ENCODE measurements around the gene TBL1X.
A peak's percentile ranks its signal among the peaks of the same experiment; 100 is the strongest.
"Not testable (repeated sequence)": the region's sequence is repeated elsewhere in the genome, so short reads cannot be mapped to it uniquely, and the experiment has no call there.

TBL1X gene

DNA sequence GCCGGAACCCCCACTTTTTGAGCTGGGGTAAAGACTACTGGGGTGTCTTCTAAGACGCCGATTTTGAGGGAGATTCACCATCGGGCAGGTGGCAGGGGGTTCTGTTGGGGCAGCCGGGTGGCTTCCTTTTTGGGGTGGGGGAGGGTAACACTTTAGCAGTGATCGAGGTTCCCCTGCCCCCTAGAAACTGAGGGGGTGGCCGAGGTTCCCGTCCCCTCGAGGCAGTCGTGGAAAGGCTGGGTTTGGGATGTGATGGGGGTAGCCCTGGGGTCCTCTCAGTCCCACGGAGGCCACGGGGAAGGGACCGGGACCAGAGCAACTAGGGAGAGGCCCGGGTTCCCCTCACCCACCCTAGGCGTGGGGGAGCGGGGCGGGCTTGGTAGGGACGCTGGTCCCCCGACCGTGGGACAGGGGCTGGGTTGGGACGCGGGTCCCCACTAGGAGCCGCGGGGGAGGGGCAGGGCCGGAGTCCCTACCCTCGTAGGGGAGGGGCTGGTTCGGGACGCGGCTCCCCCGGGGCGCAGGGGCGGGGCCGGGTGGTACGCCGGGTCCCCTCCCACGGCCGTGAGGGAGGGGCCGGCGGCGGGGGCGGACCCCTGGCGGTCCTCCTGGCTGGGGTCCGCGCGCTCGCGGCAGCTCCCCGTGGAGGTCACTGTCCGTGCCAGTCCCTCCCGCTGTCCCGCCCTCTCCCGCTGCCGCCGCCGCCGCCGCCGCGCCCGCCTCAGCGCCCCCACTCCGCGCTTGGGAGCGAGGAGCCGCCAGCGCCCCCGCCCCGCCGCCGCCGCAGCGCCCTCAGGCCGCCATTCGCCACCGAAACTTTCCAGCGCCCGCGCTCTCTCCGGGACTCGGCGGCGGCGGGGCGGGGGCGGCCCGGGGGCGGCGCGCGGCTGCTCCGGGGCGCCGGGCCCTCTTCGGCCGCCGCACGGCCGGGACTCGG, at the start of gene TBL1X:
Gene TBL1X (plus strand): TSS at position 624 of the 937 bp plus-strand sequence. CDS start 188,529 bp downstream, outside the sequence.
- peak; percentile 50 for DNase-seq

GRCh38 chrX:9416562-9417348, 48.1 kb upstream of the TBL1X start:
- no peak for DNase-seq

DNA sequence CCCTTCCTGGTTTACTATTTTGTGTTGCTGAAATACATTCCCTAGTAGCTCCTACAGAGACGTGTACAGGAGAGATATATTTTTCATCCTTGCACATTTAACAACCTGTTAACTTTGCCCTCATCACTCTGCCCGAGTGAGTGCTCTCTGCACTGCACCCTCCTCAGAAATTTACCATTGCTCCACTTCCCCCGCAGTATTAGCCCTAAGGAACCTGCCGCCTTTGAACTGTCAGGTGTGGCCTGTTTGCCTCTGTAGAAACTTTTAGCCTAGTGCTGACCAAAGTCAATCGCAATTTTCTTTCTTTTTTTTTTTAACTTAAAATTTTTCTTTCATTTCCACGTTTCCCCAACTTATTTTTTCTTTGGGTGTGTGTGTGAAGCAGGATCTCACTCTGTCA, 46.6 kb upstream of the TBL1X start:
- DNase-seq, result no peak

DNA sequence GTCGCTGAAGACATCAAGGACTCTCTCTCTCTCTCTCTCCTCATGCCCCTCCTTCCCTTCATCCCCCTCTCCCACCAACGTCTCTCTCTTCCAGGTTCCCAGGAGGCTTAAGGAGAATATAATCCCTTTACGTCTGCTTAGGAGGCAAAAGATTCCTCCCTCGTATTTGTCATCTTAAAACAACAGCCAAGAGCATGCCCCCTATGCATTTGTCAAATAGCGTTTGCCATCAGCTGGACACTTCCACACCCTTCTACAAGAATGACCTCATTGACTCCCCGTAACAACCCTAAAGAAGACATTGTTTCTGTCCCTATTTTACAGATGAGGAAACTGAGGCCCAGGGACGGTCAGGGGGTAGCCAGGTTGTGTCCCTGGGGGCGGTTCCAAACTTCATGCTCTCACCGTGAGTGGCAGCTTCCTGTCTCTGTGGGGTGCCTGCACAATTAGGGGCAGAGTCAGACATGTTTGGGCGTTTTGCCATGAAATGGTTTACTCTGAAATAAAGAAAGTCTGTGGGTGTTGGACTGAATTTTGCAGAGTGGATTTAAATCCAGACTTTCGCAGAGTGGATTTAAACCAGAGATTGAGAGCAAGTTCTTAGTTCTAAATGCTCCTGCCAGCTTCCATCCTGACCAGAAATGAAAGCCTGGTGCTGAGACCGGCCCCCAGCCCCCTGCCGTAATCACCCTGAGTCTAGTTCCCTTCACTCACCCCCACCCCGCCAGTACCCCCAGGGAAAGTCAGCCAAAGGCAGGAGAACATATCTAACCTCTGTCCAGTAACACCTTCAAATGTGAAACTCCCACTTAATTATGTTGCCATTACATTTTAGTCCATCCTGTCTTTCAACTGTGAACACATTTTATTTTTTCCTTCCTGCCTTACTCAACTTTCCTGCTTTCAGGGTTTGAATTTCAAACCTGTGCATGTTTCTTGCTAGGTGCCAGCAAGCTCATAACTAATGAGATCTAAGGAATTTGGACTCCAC, 44.3 kb upstream of the TBL1X start:
- no peak for DNase-seq

- no peak for DNase-seq
Measured at GRCh38 chrX:9429767-9430166, 35.1 kb upstream of the TBL1X start.

- no peak for DNase-seq
Measured at GRCh38 chrX:9430346-9430921, 34.4 kb upstream of the TBL1X start.

DNA sequence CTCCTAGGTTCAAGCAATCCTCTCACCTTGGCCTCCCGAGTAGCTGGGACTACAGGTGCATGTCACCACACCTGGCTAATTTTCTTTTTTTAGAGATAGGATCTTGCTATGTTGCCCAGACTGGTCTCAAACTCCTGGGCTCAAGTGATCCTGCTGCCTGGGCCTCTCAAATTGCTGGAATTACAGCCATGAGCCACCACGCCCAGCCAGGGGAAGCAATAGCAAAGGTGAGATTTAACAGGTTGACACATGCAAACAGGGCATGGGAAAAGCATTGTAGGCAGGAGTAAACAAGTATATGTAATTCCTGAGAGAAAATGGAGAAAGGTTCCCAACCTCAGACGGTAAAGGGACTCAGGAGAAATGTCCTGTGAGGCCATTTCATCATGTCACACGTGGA, 33.6 kb upstream of the TBL1X start:
- no peak for DNase-seq

GRCh38 chrX:9433596-9433995, 31.3 kb upstream of the TBL1X start:
- DNase-seq, result no peak

DNA sequence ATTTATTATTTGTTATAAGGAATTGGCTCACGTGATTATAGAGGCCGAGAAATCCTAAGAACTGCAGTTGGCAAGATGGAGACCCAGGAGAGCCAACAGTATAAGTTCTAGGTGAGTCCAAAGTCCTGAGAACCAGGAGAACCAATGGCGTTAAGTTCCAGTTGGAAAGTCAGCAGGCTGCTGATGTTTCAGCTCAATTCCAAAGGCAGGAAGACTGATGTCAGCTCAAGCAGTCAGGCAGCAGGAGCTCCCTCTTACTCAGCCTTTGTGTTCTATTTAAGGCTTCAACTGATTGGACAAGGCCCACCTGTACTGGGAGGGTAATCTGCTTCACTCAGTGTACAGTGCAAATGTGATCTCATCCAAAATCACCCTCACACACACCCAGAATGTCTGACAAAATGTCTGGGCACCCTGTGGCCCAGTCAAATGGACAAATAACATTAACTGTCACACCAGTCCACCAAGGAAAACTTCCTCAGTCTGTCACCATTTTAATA, 30.8 kb upstream of the TBL1X start:
- no peak for DNase-seq

- not testable (repeated sequence) for DNase-seq
Measured at GRCh38 chrX:9435086-9435485, 29.8 kb upstream of the TBL1X start.

GRCh38 chrX:9436812-9437211, 28.0 kb upstream of the TBL1X start:
- no peak for DNase-seq

GRCh38 chrX:9438933-9439494, 25.8 kb upstream of the TBL1X start:
- no peak for DNase-seq

- no peak for DNase-seq
Measured at GRCh38 chrX:9440116-9440844, 24.6 kb upstream of the TBL1X start.

GRCh38 chrX:9442056-9442455, 22.8 kb upstream of the TBL1X start:
- no peak for DNase-seq

GRCh38 chrX:9443327-9443726, 21.5 kb upstream of the TBL1X start:
- DNase-seq, result no peak

GRCh38 chrX:9447906-9448305, 17.0 kb upstream of the TBL1X start:
- DNase-seq, result no peak

DNA sequence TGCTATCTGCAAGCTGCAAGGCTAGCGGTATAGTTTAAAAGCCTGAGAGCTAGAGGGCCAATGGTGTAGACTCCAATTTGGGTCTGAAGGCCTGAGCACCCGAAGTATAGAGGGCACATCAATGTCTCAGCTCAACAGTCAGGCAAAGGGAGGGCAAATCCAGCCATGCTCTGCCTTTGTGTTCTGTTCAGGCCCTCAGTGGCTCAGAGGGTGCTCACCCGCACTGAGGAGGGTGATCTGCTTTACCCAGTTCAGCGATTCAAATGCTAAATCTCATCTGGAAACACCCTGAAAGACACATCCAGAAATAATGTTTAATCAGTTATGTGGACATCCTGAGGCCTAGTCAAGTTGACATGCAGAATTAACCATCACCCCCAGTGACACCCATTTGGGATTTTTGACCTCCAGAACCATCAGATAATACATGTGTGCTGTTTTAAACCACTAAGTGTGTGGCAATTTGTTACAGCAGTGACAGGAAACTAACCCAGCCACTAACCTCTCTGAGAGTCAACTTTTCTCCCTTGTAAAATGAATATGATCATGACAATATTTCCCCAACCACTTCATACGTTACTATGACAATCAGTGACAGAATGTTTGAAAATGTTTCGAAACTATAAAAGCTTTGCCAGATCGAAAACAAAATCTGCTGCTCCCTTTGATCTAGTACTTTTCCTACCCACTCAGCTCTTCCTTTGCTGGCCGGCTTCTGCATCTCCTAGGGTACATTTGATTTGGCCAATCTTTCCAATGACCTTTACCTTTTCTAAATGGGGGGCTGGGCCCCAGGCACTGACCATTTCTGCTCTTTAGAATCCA, 8.4 kb upstream of the TBL1X start:
- DNase-seq, result peak; percentile 71

GRCh38 chrX:9458034-9458433, 6.8 kb upstream of the TBL1X start:
- peak; percentile 19 for DNase-seq

- DNase-seq, result no peak
Measured at GRCh38 chrX:9458516-9459078, 6.3 kb upstream of the TBL1X start.

All from CD4-positive, alpha-beta T cell treated with Interleukin-10 for 1 hour (primary cell).